DND-41 (cell line): ENCODE results near the gene CDH1.

Experiments
- CTCF ChIP-seq: IDR thresholded peaks from 2 replicates; pipeline ENCODE4 v1.5.1; 2012; ENCODE audit warnings: borderline replicate concordance, low read length, moderate library complexity, mild to moderate bottlenecking; ENCODE audit not compliant: poor library complexity, severe bottlenecking; ENCODE audit errors: extremely low read depth
- EZH2 ChIP-seq: IDR thresholded peaks from 3 replicates; pipeline ENCODE4 v1.6.1; 2012; ENCODE audit warnings: borderline replicate concordance, low read depth, mild to moderate bottlenecking, moderate library complexity, low read length, inconsistent platforms; ENCODE audit not compliant: severe bottlenecking

GRCh38 chr16:68859828-68860227 is 122.7 kb downstream of the CDH1 start:
- TF ChIP-seq CTCF, result no peak
- no peak for TF ChIP-seq EZH2
